Endothelial cell (in vitro differentiated cells): ENCODE data around the gene FBXW11. TPM values are rescaled to one million over a fixed set of nuclear protein-coding genes. Genes with fewer than 3 reads are reported as not detected.

Experiments
- DNase-seq: peaks from one replicate; pipeline ENCODE4 v3.0.0; 2021; ENCODE audit warnings: low spot score
- H3K27ac Mint-ChIP-seq: one replicate; pipeline ENCODE4 v1.8.0; 2021; ENCODE audit warnings: mixed read lengths, inconsistent platforms; ENCODE audit not compliant: unreplicated experiment
- H3K27me3 Mint-ChIP-seq: one replicate; pipeline ENCODE4 v1.8.0; 2021; ENCODE audit warnings: mild to moderate bottlenecking, moderate library complexity, mixed read lengths, inconsistent platforms; ENCODE audit not compliant: unreplicated experiment
- H3K36me3 Mint-ChIP-seq: one replicate; pipeline ENCODE4 v1.8.0; 2021; ENCODE audit warnings: mild to moderate bottlenecking, low read depth, mixed read lengths, inconsistent platforms; ENCODE audit not compliant: unreplicated experiment
- H3K4me1 Mint-ChIP-seq: one replicate; pipeline ENCODE4 v1.8.0; 2021; ENCODE audit warnings: mild to moderate bottlenecking, mixed read lengths, inconsistent platforms; ENCODE audit not compliant: unreplicated experiment
- H3K4me3 Mint-ChIP-seq: one replicate; pipeline ENCODE4 v1.8.0; 2021; ENCODE audit warnings: mild to moderate bottlenecking, mixed read lengths, inconsistent platforms; ENCODE audit not compliant: unreplicated experiment
- H3K9me3 Mint-ChIP-seq: one replicate; pipeline ENCODE4 v1.8.0; 2021; ENCODE audit warnings: mixed read lengths, inconsistent platforms; ENCODE audit not compliant: unreplicated experiment
- CTCF ChIP-seq: fragments of 200-600 bp; sonication (generic); IDR thresholded peaks from one replicate; pipeline ENCODE4 v1.5.0; 2021; ENCODE audit warnings: antibody characterized with exemption; ENCODE audit not compliant: unreplicated experiment
- total RNA-seq: library from RNA; stranded (reverse); fragmentation: NEBNext Ultra II Directional; extraction: Animal tissue kit (Norgen Biotek cat#: 25700); gene quantifications from one replicate; pipeline ENCODE4 v1.2.1, GENCODE V29; 2021; ENCODE audit not compliant: unreplicated experiment

FBXW11 gene
- total RNA-seq, 1 donor from 2014 or later, result 62.0 TPM

GRCh38 chr5:172043865-172044264 is 37.4 kb upstream of the FBXW11 start:
- H3K27ac Mint-ChIP-seq, result no peak overlapping the region

GRCh38 chr5:172042183-172042582 is 35.7 kb upstream of the FBXW11 start:
- Mint-ChIP-seq H3K36me3 (peaks cover 26% of the 10 kb centered on the region), H3K27ac (no peak overlapping the region), H3K4me3 (no peak overlapping the region), H3K4me1 (no peaks in the 10 kb centered on the region), H3K27me3 (no peaks in the 10 kb centered on the region), H3K9me3 (no peaks in the 10 kb centered on the region)
- no peak for DNase-seq
- no peak for TF ChIP-seq CTCF

More at GRCh38 chr5:172043865-172044264, 37.4 kb upstream of the FBXW11 start:
- TF ChIP-seq CTCF, result no peak
- peaks cover 4% of the 10 kb centered on the region for H3K4me1 Mint-ChIP-seq
- peaks cover 4% of the 10 kb centered on the region for H3K27me3 Mint-ChIP-seq
- H3K9me3 Mint-ChIP-seq, result no peaks in the 10 kb centered on the region
- H3K4me3 Mint-ChIP-seq, result no peak overlapping the region
- no peak for DNase-seq
- peaks cover 36% of the 10 kb centered on the region for H3K36me3 Mint-ChIP-seq

- H3K27me3 Mint-ChIP-seq, result peaks cover 1% of the 10 kb centered on the region
- H3K9me3 Mint-ChIP-seq, result no peaks in the 10 kb centered on the region
- H3K36me3 Mint-ChIP-seq, result peaks cover 4% of the 10 kb centered on the region
- no peak for TF ChIP-seq CTCF
- H3K4me1 Mint-ChIP-seq, result no peaks in the 10 kb centered on the region
- H3K4me3 Mint-ChIP-seq, result no peak overlapping the region
- DNase-seq, result no peak
- no peak overlapping the region for H3K27ac Mint-ChIP-seq
Measured at GRCh38 chr5:172038167-172038566, 31.7 kb upstream of the FBXW11 start.

GRCh38 chr5:172035049-172035448 is 28.6 kb upstream of the FBXW11 start:
- Mint-ChIP-seq H3K4me1 (no peaks in the 10 kb centered on the region), H3K9me3 (peaks cover 9% of the 10 kb centered on the region)
- TF ChIP-seq CTCF, result no peak

GRCh38 chr5:172031894-172032461 is 25.5 kb upstream of the FBXW11 start:
- Mint-ChIP-seq H3K36me3 (peaks cover 11% of the 10 kb centered on the region), H3K27ac (no peak overlapping the region), H3K9me3 (peaks cover 9% of the 10 kb centered on the region)

More at GRCh38 chr5:172035049-172035448, 28.6 kb upstream of the FBXW11 start:
- Mint-ChIP-seq H3K27me3 (peaks cover 3% of the 10 kb centered on the region), H3K36me3 (peaks cover 11% of the 10 kb centered on the region), H3K27ac (no peak overlapping the region), H3K4me3 (no peak overlapping the region)
- no peak for DNase-seq

More at GRCh38 chr5:172031894-172032461, 25.5 kb upstream of the FBXW11 start:
- no peak for TF ChIP-seq CTCF
- no peak for DNase-seq
- peaks cover 4% of the 10 kb centered on the region for H3K27me3 Mint-ChIP-seq
- H3K4me1 Mint-ChIP-seq, result no peaks in the 10 kb centered on the region
- H3K4me3 Mint-ChIP-seq, result peak overlapping the region; percentile 39
